HCT116 (cell line): ENCODE data around the gene TWIST2. TPM values are rescaled to one million over a fixed set of nuclear protein-coding genes. Genes with fewer than 3 reads are reported as not detected.

Experiments
- ATAC-seq: fragments of 200-7000 bp; cut with Tn5 transposase; 2 replicates; pipeline ENCODE4 v1.9.1; 2020; ENCODE audit warnings: mild to moderate bottlenecking, moderate library complexity
- BruUV-seq: library from RNA; stranded (reverse); fragments of 400-500 nt; replicated peaks from 2 replicates; lab custom pipeline; 2021; lab: Mats Ljungman, UMichigan
- CTCF ChIA-PET: fragments of 300-600 bp; sonication (Branson Sonifier 250); formaldehyde crosslinking; loops from one replicate; lab custom pipeline; 2021; ENCODE audit warnings: antibody characterized with exemption; lab: Charles Lee
- POLR2A ChIA-PET: fragments of 300-600, 350-600 bp; sonication (Branson Sonifier 250); formaldehyde crosslinking; loops from one replicate; lab custom pipeline; 2021; ENCODE audit warnings: antibody characterized with exemption; lab: Charles Lee
- RAD21 ChIA-PET, 2 experiments: fragments of 300-600 bp; sonication (Branson Sonifier 250); formaldehyde crosslinking; loops; one replicate each; lab custom pipeline; 2023; ENCODE audit warnings: low total read pairs in 2 of 2; ENCODE audit not compliant: uncharacterized antibody in 2 of 2, unreplicated experiment in 2 of 2, low non-redundant PET in 1 of 2; lab: Charles Lee
- DNase-seq: peaks from one replicate; pipeline ENCODE4 v3.0.0-alpha.2; 2010; ENCODE audit warnings: low read depth, low spot score
- H2AFZ ChIP-seq: fragments of 200-600 bp; shearing (Covaris generic), sonication (generic); 2 replicates; pipeline ENCODE4 v1.6.1; 2017; ENCODE audit warnings: low read depth, mixed run types, mixed read lengths, antibody characterized with exemption, low read length; ENCODE audit not compliant: poor library complexity, severe bottlenecking
- H3K27ac ChIP-seq: 2 replicates; pipeline ENCODE4 v1.5.1; 2012; ENCODE audit warnings: low read depth, low read length
- H3K27me3 ChIP-seq: fragments of 200-600 bp; sonication (generic); 2 replicates; pipeline ENCODE4 v1.6.1; 2016; ENCODE audit warnings: mixed run types, low read length, mixed read lengths; ENCODE audit not compliant: insufficient read depth
- H3K36me3 ChIP-seq, 2 experiments: fragments of 200-500 bp in 1 of 2; fragments of 200-600 bp in 1 of 2; sonication (Bioruptor generic) in 1 of 2; sonication (generic) in 1 of 2; 2 replicates each; pipeline versions ENCODE4 v1.5.1 to v1.6.1; 2014 to 2016; ENCODE audit warnings: low read length in 2 of 2, inconsistent platforms in 1 of 2, mixed read lengths in 1 of 2, mixed run types in 1 of 2; ENCODE audit not compliant: insufficient read depth in 2 of 2, control insufficient read depth in 1 of 2
- H3K4me1 ChIP-seq, 2 experiments: fragments of 200-600 bp in 1 of 2; sonication (generic) in 1 of 2; 2 replicates each; pipeline versions ENCODE4 v1.5.1 to v1.6.1; 2012 to 2017; ENCODE audit warnings: low read length in 2 of 2, inconsistent platforms in 1 of 2, mild to moderate bottlenecking in 1 of 2, mixed read lengths in 1 of 2, mixed run types in 1 of 2, moderate library complexity in 1 of 2; ENCODE audit not compliant: insufficient read depth in 2 of 2, control insufficient read depth in 1 of 2
- H3K4me2 ChIP-seq: fragments of 200-600 bp; sonication (generic); 2 replicates; pipeline ENCODE4 v1.6.1; 2017; ENCODE audit warnings: mixed run types, low read length, mixed read lengths
- H3K4me3 ChIP-seq, 2 experiments: fragments of 200-600 bp in 1 of 2; sonication (generic) in 1 of 2; replicated peaks in 1 of 2; 2 replicates each; pipeline ENCODE4 v1.5.1; 2011 to 2016; ENCODE audit warnings: low read length in 2 of 2, control low read depth in 1 of 2, low read depth in 1 of 2, mild to moderate bottlenecking in 1 of 2, mixed read lengths in 1 of 2, mixed run types in 1 of 2
- H3K79me2 ChIP-seq: fragments of 200-600 bp; sonication (generic); 2 replicates; pipeline ENCODE4 v1.6.1; 2017; ENCODE audit warnings: mild to moderate bottlenecking, mixed run types, low read length, moderate library complexity, mixed read lengths; ENCODE audit not compliant: insufficient read depth
- H3K9ac ChIP-seq: fragments of 200-600 bp; sonication (generic); 2 replicates; pipeline ENCODE4 v1.6.1; 2016; ENCODE audit warnings: low read length, mixed read lengths
- H3K9me2 ChIP-seq: fragments of 200-600 bp; sonication (generic), shearing (Covaris generic); 2 replicates; pipeline ENCODE4 v1.6.1; 2017; ENCODE audit warnings: mixed run types, mild to moderate bottlenecking, moderate library complexity; ENCODE audit not compliant: insufficient read depth
- H3K9me3 ChIP-seq, 2 experiments: fragments of 200-500 bp in 1 of 2; fragments of 200-600 bp in 1 of 2; sonication (Bioruptor generic) in 1 of 2; sonication (generic) in 1 of 2; 2 replicates each; pipeline ENCODE4 v1.6.1; 2014 to 2017; ENCODE audit warnings: low read length in 2 of 2, mixed read lengths in 2 of 2, inconsistent platforms in 1 of 2, low read depth in 1 of 2, mild to moderate bottlenecking in 1 of 2, mixed run types in 1 of 2, moderate library complexity in 1 of 2; ENCODE audit not compliant: control insufficient read depth in 1 of 2, insufficient read depth in 1 of 2
- H4K20me1 ChIP-seq: fragments of 200-600 bp; sonication (generic), shearing (Covaris generic); 2 replicates; pipeline ENCODE4 v1.6.1; 2017; ENCODE audit warnings: mixed run types, mild to moderate bottlenecking, moderate library complexity; ENCODE audit not compliant: insufficient read depth
- EGR1 ChIP-seq: IDR thresholded peaks from 2 replicates; pipeline ENCODE4 v1.6.1; 2012; ENCODE audit warnings: low read depth
- EZH2 ChIP-seq: fragments of 200-600 bp; sonication (generic); IDR thresholded peaks from 2 replicates; pipeline ENCODE4 v1.6.1; 2017; ENCODE audit warnings: antibody characterized with exemption, mixed run types
- JUND ChIP-seq: IDR thresholded peaks from 2 replicates; pipeline ENCODE4 v1.6.1; 2012
- SIN3A ChIP-seq: IDR thresholded peaks from 2 replicates; pipeline ENCODE4 v1.6.1; 2012; ENCODE audit warnings: low read depth
- SP1 ChIP-seq: IDR thresholded peaks from 2 replicates; pipeline ENCODE4 v1.6.1; 2012; ENCODE audit warnings: low read depth
- ZFX ChIP-seq: fragments of 450-650 bp; IDR thresholded peaks from 2 replicates; pipeline ENCODE4 v1.6.1; 2017
- intact Hi-C: fragments of 100-400 bp; cut with micrococcal nuclease; formaldehyde crosslinking; loops from 2 replicates; pipeline ENCODE4 v1.10.0; 2022
- total RNA-seq: library from RNA; stranded (reverse); gene quantifications from one replicate; pipeline ENCODE4 v1.2.1, GENCODE V29; 2021; ENCODE audit not compliant: unreplicated experiment

The TWIST2 gene
- total RNA-seq, 1 experiment from 2014 or later: not detected

DNA sequence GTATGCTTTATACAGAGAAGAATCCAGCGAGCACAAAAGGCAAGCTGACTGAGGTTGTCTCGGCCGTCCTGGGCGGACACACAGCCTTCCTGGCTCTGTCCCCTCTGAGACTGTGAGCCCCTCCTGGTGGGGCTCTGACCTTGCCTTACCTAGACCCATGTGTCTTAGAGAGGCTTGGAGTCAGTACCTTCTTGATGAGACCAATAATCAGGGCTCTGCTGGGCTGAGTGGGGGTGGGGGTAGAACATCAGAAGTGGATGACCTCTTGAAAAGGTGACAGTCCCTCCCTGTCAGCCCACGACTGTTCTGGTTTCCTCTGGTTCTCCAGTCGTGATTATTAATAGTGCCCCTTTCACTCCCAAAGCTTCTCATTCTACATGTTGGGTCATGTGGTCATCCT lies 31.2 kb downstream of the TWIST2 start:
- ChIA-PET RAD21 (no interaction called here), POLR2A (no interaction called here), CTCF (no interaction called here)
- ATAC-seq: no peak
- Histone ChIP-seq H4K20me1 (no peaks in the 10 kb centered on the region), H2AFZ (no peak overlapping the region), H3K9me3 (no peaks in the 10 kb centered on the region), H3K27ac (no peak overlapping the region), H3K27me3 (peaks cover 3% of the 10 kb centered on the region; the same call in 1 of the 2 replicates), H3K4me2 (no peak overlapping the region), H3K36me3 (no peaks in the 10 kb centered on the region), H3K79me2 (no peaks in the 10 kb centered on the region), H3K4me1 (no peaks in the 10 kb centered on the region), H3K9me2 (no peaks in the 10 kb centered on the region), H3K9ac (no peak overlapping the region), H3K4me3 (no peak overlapping the region)
- TF ChIP-seq SIN3A: no peak
- no peak for TF ChIP-seq JUND
- TF ChIP-seq EGR1: no peak
- no peak for TF ChIP-seq EZH2
- DNase-seq: no peak
- intact Hi-C loops: no loop called here
- BruUV-seq: no TSS peak

DNA sequence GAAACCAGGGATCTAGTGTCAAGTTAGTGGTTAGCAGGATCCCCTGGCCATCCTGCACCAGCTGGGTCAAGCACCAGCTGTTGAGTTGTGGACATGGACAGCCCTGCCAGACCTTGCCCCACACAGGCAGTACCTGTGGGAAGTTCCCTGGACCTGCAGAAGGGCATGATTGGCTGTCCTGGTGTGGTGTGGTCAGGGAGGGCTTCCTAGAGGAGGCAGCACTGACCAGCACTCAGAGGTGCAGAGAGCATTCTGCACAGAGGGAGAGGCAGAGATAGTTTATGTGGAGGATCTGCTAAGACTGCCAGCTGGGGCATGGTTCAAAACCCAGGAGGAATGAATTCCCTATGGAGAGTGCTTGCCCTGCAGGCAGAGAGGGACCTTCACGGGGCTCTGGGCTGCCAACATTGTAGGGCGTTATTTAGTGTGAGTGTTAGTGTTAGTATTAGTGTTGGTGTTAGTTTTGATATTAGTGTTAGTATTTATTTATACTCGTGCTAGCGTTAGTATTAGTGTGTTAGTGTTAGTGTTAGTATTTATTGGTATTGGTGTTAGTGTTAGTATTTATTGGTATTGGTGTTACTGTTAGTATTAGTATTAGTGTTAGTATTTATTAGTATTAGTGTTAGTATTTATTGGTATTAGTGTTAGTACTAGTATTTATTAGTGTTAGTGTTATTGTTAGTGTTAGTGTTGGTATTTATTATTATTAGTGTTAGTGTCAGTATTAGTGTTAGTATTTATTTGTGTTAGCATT lies 31.9 kb downstream of the TWIST2 start:
- TF ChIP-seq SP1: no peak
- TF ChIP-seq ZFX: no peak
- Histone ChIP-seq H3K4me2 (no peak overlapping the region), H3K4me1 (no peaks in the 10 kb centered on the region), H3K9ac (no peak overlapping the region), H4K20me1 (no peaks in the 10 kb centered on the region), H3K36me3 (no peaks in the 10 kb centered on the region), H3K27me3 (peaks cover 3% of the 10 kb centered on the region; the same call in 1 of the 2 replicates), H2AFZ (no peak overlapping the region), H3K9me2 (no peaks in the 10 kb centered on the region), H3K79me2 (no peaks in the 10 kb centered on the region), H3K27ac (no peak overlapping the region), H3K4me3 (no peak overlapping the region), H3K9me3 (no peaks in the 10 kb centered on the region)
- ChIA-PET POLR2A (no interaction called here), CTCF (no interaction called here), RAD21 (no interaction called here)
- DNase-seq (no peak), ATAC-seq (no peak)
- BruUV-seq: no TSS peak
- intact Hi-C loops: no loop called here
